Measurements from ENCODE around the gene SLC8A3. TPM values are rescaled to one million over a fixed set of nuclear protein-coding genes. Genes with fewer than 3 reads are reported as not detected.
A peak's percentile ranks its signal among the peaks of the same experiment; 100 is the strongest.

The SLC8A3 gene
- total and polyA plus RNA-seq, 2 of the 13 experiments (the other 11 are each of a cell fraction or from before 2014, with no cell fraction given): 0.01 to 0.02 TPM

DNA sequence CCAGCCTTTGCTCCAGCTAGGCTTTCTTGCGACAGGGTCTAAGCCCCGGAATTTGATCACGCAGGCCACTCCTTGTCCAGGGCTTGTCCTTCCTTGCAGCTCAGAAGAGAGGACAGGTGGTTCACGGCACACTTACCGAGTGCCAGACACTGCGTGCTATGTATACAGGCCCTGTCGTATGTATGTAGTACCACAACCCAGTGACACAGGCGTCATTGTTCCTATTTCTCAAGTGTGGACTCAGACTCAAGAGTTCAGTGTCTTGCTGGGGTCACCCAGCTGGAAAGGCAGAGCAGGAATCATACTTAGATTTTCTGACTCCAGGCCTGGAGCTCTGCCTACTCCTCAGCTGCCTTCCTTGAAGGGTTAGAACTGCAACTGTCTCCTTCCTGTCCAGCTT lies 155.6 kb downstream of the SLC8A3 start (continued):
- TF ChIP-seq ZBTB2 (CRISPR knock-in tag; IDR thresholded peaks at IDR 0.05; ENCODE audit: low read depth): no peak

- H3K4me2 ChIP-seq (ENCODE audit: low read depth, low read length): no peak overlapping the region
- POLR2A ChIA-PET: interaction anchor here (1.0 kb wide), 1 partner anchor 15 kb away, joined by 4 read pairs; no protein-coding TSS in a partner anchor
- no TSS peak for BruUV-seq (replicated peaks)
Measured at GRCh38 chr14:70032447-70032846, 156.3 kb downstream of the SLC8A3 start.

More at GRCh38 chr14:70032447-70032846, 156.3 kb downstream of the SLC8A3 start:
- FAIRE-seq: no peak
- 35% methylated on average over 2 of the region's 3 CpGs for WGBS (ENCODE audit: low lambda C conversion rate)
- Histone ChIP-seq H3K9ac (ENCODE audit: insufficient read depth, low read depth, low read length) (no peak overlapping the region), H3K27me3 (ENCODE audit: control insufficient read depth in 1 of 2, insufficient read depth in 2 of 2, low read length in 2 of 2) (no peaks in the 10 kb centered on the region), H3K79me2 (ENCODE audit: insufficient read depth, low read length) (no peaks in the 10 kb centered on the region), H3K36me3 (replicated peaks in 1 of 2; ENCODE audit: control insufficient read depth in 1 of 2, insufficient read depth in 2 of 2, low read length in 2 of 2) (peaks cover 3 to 15% of the 10 kb centered on the region in 2 experiments; a peak in 4 of 5 replicates), H3K4me1 (ENCODE audit: insufficient read depth, low read length) (peaks cover 17% of the 10 kb centered on the region), H3K27ac (ENCODE audit: extremely low read length, insufficient read depth, low read length) (no peak overlapping the region), H2AFZ (ENCODE audit: low read length) (no peak overlapping the region), H3K9me3 (ENCODE audit: low read length) (no peaks in the 10 kb centered on the region), H4K20me1 (ENCODE audit: insufficient read depth, low read length) (no peaks in the 10 kb centered on the region), H3K4me3 (replicated peaks in 1 of 3; ENCODE audit: insufficient read depth in 1 of 3, low read depth in 2 of 3, low read length in 3 of 3) (no peak overlapping the region)
- intact Hi-C loops (cut with micrococcal nuclease; ENCODE audit: unreplicated experiment) (loop anchor here (1.0 kb wide), 1 partner anchor 301 kb away; no protein-coding TSS in a partner anchor), in situ Hi-C loops (cut with HindIII; ENCODE audit: extremely low pct_ligation_motif_present, low pct_unique_long_range_greater_than_20kb) (loop anchor here (5.0 kb wide), 1 partner anchor 305 kb away; no protein-coding TSS in a partner anchor)
- ATAC-seq: peak; percentile 49
- TF ChIP-seq ZNF281 (CRISPR knock-in tag; IDR thresholded peaks at IDR 0.05; ENCODE audit: borderline replicate concordance): peak; percentile 66; the same call in 1 of the 2 replicates
- TF ChIP-seq, protein P1, sequence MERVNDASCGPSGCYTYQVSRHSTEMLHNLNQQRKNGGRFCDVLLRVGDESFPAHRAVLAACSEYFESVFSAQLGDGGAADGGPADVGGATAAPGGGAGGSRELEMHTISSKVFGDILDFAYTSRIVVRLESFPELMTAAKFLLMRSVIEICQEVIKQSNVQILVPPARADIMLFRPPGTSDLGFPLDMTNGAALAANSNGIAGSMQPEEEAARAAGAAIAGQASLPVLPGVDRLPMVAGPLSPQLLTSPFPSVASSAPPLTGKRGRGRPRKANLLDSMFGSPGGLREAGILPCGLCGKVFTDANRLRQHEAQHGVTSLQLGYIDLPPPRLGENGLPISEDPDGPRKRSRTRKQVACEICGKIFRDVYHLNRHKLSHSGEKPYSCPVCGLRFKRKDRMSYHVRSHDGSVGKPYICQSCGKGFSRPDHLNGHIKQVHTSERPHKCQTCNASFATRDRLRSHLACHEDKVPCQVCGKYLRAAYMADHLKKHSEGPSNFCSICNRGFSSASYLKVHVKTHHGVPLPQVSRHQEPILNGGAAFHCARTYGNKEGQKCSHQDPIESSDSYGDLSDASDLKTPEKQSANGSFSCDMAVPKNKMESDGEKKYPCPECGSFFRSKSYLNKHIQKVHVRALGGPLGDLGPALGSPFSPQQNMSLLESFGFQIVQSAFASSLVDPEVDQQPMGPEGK (CRISPR knock-in tag; IDR thresholded peaks at IDR 0.05): peak; percentile 57; the same call in 1 of the 2 replicates
- peak; percentile 95 for TF ChIP-seq TEAD3 (CRISPR knock-in tag; optimal IDR thresholded peaks at IDR 0.05; ENCODE audit: borderline replicate concordance)
- TF ChIP-seq SMARCE1 (IDR thresholded peaks at IDR 0.05; ENCODE audit: borderline replicate concordance): no peak
- TF ChIP-seq BCL6 (CRISPR knock-in tag; IDR thresholded peaks at IDR 0.05): 0 out of 2 replicates have a peak, but pooled peaks have one; percentile 26
- CTCF ChIA-PET (ENCODE audit: low intra/inter-chr PET ratio, low total read pairs): no interaction called here
- peak; percentile 52 for DNase-seq (ENCODE audit: low spot score)
